GM19025 (cell line): Measurements from ENCODE around the gene CLNK.

ENCODE experiments used
- ATAC-seq: cut with Tn5 transposase; IDR thresholded peaks from one replicate; pipeline ENCODE4 v1.9.1; 2021; ENCODE audit warnings: mild to moderate bottlenecking, low read depth, moderate library complexity; ENCODE audit not compliant: unreplicated experiment

The CLNK gene

DNA sequence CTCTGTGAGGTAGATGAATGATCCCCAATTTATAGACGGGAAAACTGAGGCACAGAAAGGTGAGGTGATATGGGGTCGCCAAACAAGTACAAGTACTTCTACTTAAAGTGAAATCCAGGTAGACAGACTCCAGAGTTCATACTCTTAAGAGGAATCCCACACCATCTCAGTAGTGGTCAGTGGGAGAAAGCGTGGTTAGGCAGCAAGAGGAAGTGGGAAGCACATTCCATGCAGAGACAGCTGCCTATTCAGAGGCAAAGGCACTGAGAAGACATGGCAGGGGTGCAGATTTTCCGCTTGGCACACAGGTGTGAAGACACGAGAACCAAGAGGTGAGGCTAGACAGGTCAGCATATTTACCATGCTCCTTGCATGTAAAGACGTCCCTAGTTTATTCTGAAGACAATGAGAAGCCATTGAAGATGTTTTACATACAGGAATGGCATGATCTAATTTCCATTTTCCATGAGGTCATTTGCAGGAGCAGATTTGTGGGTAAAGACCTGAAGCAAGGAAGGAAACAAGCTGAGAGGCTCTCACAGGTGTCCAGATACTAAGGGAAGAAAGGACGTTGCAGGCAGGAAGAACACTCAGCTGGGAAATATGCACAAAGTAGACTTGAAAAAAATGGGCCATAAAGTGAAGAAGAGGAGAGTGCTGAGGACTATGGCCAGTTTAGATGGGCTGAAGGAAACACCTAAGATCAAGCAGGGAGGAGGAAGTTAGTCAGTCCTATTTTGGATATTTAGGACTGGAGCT lies 17.3 kb upstream of the CLNK start:
- no peak for ATAC-seq

DNA sequence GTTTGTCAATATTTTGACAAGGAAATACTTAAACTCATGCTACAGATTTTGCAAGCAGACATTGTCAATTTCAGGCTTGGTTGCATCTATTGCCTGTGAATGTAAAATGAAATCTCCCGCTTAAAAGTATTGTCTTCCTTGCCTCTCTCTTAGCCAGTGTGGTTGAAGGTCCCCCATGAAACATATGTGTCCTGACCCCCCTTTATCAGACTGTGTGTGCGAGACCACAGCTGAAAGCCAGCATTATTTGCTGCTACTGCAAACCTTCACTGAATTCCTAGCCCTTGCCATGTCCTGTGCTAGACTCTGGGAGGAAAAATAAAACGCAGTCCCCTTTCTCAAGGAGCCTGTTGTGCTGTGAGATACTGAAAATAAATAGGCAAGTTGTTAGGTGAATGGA lies 16.6 kb upstream of the CLNK start:
- no peak for ATAC-seq

DNA sequence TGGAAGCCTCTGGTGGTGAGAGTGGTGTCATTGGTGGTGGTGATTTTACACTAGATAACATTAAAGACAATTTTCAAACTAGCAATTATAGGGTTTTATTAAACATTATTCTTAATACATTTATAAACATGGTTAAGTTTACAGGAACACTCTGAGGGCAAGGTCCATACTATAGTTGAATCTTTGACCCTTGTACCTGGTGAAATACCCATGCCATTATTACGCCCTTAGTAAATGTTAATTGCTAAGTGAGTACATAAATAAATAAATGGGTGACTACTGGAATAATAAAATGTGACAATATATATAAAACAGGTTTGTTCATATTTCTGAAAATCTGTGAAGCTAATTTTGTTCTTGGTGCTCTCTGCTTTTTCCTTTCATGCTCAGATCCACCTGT lies 13.6 kb upstream of the CLNK start:
- ATAC-seq, result no peak

DNA sequence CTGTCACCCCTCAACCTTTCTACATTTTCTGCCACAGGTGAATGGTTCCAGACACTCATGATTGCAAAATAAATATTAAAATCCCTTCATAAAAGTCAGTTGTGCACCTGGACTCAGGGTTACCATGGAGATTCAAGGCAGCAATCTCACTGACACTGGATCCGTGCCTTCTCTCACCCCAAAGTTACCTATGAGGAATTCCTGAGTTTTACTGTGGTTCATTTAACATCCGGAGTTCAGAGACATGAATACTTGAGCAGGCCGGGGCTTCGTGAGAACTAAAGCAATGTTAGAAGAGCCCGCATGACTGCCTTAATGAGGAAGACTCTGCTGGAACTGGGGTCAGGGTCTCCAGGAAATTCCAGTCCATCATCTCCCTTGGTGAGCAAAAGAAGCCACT lies 12.5 kb upstream of the CLNK start:
- ATAC-seq, result no peak

DNA sequence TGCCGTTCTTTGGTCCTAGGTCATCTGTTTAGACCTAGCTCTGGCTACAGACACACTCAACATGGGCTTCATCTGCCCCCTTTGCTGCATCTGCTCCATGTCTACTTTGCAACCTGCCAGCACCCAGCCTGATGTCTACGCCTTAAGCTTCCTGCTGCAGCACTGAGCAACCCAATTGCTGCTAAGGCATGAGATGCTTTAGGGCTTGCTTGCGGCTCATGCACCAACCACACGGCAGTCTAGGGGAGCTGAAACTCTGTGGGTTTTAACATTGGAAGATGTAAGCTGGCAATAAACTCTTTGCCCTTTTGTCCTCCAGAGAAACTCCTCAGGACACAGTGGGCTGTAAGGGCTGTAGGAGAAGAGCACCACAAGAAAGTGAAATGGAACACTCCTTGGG lies 11.7 kb upstream of the CLNK start:
- no peak for ATAC-seq

DNA sequence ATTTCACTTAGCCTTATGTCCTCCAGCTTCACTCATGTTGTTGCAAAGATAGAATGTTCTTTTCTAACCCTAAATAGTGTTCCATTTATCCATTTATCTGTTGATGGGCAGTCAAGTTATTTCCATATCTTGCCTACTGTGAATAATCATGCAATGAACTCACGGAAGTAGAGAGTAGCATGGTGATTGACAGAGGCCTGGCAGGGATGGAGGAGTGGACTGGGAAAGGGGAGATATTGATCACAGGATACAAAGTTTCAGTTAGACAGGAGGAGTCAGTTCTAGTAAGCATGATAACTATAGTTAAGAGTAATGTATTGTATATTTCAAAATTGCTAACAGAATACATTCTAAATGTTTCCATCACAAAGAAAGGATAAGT lies 10.3 kb upstream of the CLNK start:
- no peak for ATAC-seq

DNA sequence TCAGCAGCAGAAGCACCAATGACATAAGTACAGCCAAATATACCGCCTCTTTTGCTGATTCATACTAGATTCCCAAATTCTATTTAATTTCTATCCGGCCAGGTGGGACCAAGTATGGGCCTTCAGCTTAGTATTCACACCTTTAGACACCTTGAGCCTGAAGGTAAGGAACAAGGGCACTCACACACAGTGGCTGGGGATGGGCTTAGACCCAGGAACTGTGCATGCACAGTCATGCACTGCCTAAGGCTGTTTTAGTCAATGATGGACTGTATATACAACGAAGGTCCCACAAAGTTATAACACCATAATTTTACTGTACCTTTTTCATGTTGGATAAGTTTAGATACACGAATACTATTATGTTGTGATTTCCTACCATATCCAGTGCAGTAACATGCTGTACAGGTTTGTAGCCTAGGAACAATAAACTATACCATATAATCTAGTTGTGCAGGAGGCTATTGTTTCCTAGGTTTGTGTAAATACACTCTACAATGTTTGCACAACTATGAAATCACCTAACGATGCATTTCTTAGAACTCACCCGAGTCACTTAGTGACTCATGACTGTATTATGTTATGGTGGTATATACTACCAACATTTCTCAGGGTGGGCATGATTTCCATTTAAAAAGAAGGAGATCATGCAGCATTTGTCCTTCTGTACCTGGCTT lies 9.7 kb upstream of the CLNK start:
- no peak for ATAC-seq

DNA sequence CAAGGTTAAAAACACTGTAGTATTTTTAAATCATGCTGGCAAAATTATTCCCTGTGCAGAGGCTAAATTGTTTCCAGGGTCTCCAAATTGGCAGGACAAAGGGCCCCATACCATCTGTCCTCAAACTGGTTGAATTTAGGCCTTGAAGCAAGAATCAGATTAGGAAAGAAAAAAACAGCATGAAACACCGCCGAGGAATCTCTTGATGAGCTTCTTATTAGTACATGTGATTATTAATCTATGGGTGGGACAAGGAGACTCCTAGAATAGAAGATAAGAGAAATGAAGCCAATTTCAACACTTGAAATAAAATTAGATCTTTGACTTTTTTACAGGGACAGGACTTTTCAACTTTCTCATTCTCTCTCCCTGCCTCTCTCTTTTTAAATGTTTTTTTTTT lies 7.1 kb upstream of the CLNK start:
- no peak for ATAC-seq

DNA sequence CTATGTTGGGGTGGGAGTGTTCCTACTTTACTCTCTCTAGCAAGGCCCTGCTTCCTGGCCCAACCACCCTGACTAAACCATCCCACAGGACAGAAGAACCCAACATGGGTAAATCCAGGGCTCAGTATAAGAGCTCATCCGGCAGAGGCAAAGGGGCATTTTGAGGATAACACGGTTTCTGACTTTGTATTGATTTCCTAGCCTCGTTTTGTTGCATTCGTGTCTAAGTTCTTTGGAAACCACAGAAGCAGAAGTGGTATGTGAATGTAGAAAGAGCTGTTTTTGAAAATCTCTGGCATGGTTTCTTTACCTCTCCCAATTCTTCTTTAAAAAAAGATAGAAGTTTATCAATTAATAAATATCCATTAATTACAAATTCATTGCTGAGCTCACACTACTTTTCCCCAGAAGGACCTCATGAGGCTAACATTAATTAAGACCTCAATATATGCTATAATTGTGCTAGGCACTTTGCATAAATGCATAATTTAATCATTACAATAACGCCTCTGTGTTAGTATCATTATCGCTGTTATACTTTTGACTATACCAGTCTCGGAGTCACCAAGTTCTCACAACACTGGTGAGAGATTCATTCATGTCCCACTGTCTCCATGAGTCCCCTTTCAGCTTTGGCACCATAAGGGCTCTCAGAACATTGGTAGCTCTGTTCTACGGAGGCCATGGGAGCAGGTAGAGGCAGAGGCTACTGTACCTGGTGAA lies 5.8 kb upstream of the CLNK start:
- no peak for ATAC-seq

DNA sequence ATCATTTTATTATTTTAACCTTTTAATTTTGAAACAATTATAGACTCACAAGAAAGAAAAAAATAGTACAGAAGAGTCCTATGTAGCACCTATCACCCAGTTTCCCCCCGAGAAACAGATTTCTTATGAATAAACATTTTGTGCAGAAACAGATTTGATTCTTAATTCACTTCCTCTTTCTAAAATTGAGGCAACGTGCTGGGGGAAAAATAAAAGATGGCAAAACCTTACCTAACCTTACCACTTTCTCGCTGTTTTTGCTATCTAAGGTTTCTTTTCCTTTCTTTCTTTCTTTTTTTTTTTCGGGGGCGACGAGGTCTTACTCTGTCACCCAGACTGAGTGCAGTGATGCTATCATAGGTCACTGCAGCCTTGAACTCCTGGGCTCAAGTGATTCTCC lies 4.3 kb upstream of the CLNK start:
- ATAC-seq, result no peak

DNA sequence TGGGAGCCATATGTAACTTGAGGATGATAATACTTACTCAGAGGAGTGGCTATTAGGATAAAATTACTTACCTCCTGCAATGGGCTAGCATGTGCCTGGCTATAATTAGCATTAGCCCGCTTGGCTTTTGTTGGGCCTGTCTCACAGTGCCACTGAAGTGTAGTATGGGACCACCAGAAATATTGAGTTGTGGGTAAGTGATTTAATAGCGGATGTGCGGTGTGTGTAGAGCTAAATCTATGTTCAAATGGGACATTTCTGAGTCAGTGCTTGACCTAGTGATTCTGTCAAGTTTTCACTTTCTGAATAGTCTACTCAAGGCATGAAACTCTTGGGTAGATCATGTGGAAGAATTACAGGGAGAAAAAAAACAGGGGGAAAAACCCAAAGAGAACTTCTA lies 3.5 kb upstream of the CLNK start:
- no peak for ATAC-seq

DNA sequence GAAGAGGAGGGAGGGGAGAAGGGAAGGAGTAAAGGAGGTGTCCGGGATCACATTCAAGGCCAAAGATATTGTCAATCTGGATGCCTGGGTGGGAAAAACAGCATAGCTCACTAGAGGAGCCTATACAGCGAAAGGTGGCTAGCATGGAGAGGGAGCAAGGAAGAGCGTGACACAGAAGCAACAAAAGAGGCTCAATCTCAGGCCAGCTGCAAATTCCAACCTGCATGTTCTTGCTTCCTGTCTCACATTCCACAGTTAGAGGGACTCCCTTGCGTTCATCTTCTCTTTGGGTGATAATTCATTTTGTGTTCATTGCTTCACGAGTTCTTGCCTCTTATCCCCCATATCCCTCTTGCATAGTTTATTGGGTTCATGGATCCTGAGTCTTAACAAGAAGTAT lies 3.0 kb upstream of the CLNK start:
- no peak for ATAC-seq

DNA sequence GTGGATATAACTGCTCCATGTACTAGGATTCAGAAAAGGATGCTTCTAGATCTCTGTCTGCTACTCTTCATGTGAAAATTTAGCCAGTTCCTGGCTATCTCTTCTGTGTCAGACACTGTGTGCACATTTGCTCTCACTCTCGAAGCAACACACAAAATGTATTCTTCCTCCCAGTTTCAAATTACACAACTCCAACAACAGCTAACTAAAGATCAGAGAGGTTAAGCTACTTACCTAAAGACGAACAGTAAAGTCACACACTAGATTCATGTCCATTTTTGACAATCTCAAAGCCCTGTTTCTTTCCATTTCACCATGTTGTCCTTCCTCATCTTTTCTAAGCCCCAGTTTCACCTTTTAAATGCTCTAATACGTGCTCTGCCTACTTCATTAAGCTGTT lies 2.2 kb downstream of the CLNK start:
- ATAC-seq, result no peak

DNA sequence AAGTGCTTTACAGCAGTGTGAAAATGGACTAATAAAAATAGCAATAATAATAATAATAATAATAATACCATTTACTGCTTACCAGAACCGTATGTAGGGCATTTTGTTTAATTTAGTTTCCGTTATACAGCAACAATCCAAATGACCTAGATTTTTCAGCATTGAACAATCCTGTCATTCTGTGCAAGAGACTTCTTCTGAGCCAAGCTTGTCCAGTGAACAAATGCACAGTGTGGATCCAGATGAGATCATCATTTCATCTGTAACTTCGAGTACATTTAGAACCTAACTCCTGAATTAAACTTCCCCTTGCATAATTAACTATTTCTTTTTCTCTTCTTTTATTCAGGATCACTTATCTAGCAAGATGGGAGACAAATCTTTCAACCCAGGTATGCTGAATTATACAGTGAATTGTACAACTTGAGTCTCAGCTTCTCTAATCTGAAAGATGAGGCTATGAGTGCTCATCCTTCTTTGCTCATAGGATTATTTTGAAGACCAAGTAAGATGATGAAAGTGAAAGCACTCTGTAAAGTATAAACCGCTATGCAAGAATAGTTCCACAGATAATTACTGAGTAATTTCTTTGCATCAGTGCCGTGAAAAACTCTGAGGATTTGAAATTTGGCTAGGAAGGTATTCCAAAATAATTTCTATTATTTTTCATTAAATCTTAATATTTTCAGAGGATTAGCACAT lies 6.6 kb downstream of the CLNK start:
- ATAC-seq, result no peak

DNA sequence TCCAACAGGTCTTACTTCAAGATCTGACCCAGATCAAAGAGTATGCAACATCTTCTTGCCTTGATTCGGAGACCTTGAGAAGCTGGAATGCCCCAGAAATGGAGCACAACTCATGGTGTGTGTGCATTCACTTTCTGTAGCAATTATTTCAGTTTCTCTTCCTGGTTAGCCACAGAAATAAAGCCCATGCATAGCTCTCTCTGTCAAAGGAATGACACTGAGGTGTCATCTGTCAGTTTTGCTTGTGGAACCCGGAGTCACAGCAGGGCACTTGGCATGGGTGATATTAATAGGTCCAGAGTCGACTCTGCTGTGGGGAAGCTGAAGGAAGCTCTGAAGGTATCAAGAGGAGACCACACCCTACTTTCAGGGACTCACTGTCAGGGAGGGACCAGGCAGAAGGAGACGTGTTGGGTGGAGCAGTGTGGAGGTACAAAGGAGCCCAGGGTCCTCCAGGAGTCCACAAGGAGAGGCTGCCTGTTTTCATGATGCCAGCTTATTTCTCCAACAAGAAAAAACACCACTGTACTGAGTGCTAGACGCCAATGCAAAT lies 10.7 kb downstream of the CLNK start:
- peak; percentile 73 for ATAC-seq

DNA sequence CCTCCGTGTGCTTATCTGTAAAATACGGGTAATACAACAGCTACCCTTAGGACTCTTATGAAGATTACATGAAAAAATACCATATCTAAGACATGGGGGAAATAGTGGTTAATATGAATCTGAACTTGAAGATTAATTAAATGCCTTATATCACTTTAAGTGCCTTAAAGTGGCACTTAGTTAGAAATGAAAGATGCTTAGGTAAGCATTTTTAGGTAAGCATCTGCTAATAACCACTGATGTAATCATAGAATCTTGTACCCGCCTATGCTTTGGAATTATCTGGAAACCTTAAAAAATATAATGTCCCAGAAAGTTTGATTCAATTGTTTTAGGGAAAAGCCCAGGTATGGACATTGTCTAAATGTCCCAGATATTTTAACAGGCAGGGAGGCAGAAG lies 12.2 kb downstream of the CLNK start:
- no peak for ATAC-seq

DNA sequence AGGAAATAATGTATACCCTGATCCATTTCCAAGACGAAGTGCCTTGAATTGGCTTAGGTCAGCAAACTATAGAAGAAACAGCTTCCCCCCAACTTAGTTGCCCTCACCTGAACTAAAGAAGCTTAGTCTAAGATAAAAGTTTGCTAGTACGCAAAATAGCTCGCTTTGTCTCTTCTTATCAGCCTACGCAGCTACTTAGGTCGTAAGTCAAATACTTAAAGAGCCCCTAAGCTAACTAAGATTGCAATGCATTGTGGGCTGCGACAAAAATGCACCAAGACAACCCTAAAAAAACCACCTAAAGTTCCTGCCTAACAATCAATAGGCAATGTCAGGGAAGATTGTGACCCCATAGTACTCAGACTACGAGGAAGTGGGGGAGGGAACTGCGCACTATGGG lies 12.8 kb downstream of the CLNK start:
- no peak for ATAC-seq

DNA sequence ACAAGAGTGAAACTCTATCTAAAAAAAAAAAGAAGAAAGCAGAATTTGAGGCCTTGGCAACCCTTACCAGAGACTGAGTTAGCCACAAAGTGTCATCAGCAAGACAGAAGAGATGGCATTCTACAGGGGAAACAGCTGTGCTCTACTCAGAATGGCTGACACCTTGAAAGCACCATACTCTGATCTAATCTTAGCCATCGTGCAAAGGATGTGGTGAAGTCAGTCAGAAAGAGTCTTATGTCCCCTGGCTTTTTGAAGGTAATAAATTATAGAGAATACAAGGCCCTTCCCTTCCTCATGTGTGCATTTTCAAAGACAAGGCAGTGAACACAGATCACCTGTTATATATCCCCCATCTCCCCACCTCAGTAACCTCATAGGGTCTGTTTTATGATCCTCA lies 13.2 kb downstream of the CLNK start:
- peak; percentile 85 for ATAC-seq

DNA sequence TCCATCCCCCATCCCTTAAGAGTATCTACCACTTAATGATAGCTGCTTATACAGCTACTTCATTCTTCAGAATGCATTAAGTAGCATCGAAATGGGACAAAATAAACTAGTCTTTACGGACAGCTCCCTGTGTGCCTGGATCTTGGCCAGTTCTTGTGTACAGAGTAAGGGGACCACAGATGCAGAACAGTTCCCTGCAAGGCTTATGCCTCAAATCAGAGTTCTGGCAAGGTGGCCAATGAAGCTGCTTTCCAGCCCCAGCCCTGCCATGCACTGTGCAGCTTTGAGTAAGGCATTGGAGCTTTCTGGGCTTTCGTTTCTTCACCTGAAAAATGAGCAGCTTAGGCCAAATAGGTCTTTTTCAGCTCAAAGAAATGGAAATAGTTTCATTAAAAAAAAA lies 14.2 kb downstream of the CLNK start:
- no peak for ATAC-seq

DNA sequence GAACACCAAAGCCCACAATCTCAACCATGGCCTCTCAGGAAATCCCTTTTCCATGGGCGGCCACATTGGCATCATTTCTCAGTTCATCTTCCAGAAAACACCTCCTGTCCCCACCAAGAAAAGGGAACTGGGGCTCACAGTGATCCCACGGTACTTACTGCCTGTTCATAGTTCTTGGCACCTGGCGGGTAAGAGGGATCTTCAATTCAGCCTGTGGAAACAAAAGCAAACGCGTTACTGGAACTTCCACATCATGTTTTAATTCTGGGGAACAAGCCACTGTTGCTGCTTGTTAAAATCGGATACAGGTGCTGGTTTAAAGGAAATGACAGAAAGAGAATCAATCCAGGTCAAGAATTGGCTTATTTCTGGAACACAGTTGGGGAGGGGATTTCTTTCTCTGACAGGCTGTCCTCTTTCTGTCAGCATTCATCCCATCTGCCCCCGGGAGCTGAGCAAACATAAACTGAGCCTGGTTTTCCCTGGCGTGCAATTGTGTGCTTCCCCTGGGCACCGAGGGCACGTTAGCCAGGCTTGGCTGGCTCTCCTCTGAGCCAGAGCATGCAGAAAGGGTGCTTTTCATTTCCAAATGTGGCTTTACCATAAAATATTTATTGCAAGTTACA lies 16.8 kb downstream of the CLNK start:
- no peak for ATAC-seq
